GM18505 (cell line): ENCODE data around the gene CSTPP1.

ENCODE experiments used
- ATAC-seq: cut with Tn5 transposase; IDR thresholded peaks from one replicate; pipeline ENCODE4 v1.9.1; 2021; ENCODE audit not compliant: unreplicated experiment
- POLR2A ChIP-seq: IDR thresholded peaks from 4 replicates; pipeline ENCODE4 v1.6.1; 2011; ENCODE audit warnings: borderline replicate concordance; ENCODE audit not compliant: insufficient read depth, insufficient read length; ENCODE audit errors: extremely low read depth

Gene CSTPP1

GRCh38 chr11:47144541-47144940 is 208.0 kb downstream of the CSTPP1 start:
- no peak for ATAC-seq
- TF ChIP-seq POLR2A: no peak

DNA sequence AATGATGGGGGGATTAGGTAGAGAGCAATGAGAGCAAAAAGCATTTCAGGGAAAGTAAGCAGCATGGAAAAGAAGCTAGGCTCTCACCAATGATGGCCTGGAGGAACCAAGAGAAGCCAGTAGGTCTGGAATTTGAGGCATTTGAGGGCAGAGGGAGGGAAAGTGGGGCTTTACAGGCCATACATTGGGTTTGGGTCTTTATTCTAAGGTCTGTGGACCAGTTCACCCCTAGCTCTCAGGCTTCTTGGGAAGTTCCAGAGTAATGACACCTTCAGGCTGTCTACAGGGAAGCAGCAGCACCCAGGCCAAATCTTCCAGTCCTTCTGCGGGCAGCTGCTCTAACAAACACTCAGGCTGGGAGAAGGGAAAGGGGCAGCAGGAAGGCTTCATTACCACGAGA is 210.7 kb downstream of the CSTPP1 start:
- ATAC-seq: no peak
- TF ChIP-seq POLR2A: no peak

GRCh38 chr11:47147681-47148080 is 211.1 kb downstream of the CSTPP1 start:
- no peak for ATAC-seq
- no peak for TF ChIP-seq POLR2A

DNA sequence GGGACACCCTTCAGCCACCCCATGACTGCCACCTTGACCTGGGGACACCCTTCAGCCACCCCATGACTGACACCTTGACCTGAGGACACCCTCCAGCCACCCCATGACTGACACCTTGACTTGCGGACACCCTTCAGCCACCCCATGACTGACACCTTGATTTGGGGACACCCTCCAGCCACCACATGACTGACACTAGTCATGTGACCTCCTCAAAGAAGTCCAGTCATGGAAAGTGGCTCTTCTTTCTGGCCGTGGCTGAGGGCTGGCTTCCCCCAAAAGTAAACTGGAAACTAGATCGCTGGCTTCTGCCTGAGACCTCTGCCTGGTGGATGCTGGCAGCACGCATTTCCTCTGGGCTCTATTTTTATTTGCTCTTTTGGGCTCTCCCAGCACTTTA is 211.7 kb downstream of the CSTPP1 start:
- TF ChIP-seq POLR2A: no peak
- ATAC-seq: no peak

DNA sequence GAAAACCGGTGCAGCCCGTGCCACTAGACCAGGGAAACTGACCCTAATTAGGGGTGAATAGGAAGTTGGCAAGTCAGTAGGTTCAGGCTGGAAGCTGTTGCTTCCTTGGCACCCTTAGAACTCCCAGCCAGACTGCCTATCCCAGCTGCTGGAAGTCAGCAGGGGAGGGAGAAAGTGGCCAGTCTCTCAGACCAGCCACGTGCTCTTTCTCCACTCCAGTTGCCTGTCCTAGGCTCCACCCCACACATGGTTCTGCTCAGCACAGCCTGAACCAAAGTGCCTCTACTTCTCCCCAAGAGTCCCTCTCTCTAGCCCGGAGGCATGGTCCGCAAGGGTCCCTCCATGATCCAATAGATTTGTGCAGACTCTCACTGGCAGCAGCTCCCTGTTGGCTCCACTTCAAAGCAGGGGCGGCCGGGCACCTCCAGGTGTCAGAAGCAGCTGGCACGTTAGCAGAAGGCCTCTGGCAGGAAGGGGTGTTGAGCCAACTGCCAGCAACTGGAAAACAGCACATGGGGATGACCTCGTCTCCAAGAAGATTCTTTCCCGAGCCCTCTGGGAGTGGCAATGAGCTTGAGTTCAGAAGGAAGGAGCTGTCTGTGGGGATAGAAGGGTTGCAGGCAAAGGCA is 212.5 kb downstream of the CSTPP1 start:
- TF ChIP-seq POLR2A: no peak
- ATAC-seq: no peak

DNA sequence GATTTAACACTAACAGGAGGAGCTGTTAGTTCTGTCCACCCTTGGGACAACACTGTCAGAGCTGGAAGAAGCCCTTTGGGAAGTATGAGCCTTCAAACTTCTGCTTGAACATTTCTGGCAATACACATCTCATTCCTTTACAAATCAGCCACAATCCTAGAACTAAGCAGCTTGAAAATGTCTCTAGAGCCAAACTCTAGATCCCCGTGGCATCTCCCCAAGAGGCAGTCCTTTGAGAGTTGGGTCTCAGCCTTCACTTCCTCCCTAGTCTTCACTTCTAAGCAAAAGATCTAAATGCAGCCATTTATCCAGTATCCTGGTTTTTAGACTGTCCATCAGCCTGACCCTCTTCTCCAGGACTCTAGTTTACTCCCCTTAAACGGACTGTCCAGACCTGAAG is 213.2 kb downstream of the CSTPP1 start:
- no peak for ATAC-seq
- no peak for TF ChIP-seq POLR2A

DNA sequence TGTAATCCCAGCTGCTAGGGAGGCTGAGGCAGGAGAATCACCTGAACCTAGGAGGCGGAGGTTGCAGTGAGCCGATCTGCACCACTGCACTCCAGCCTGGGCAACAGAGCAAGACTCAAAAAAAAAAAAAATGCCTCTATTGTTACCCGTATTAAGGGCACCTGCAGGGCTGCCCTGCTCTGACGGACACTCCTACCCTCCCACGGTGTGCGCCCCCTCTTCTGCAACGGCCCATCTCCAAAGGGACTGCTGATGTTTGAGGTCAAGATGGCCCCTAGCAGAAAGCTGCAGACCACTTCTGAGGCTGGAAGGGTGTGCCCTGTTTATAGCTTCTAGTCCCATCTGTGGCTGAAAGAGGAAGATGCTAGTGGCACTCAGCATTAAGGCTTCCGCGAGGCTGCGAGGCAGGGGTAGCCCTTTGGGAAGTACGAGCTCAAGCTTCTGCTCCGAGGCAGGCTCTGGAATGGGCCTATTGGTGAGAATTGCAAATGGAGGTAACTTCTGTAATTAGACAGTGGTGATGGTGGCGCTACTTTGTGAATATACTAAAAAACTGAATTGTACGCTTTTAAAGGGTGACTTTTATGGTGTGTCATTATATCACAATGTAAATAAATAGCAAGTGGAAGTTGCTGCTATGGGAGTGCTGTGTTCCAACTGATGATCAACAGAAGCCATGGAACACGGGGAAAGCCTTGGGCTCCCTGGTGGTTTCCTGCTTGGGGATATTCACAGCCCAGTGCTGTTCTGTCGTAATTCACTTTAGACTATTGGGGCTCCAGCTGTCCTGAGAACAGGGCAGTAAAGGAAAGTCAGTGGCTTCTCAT is 215.8 kb downstream of the CSTPP1 start:
- no peak for TF ChIP-seq POLR2A

GRCh38 chr11:47152953-47153950 is 216.7 kb downstream of the CSTPP1 start:
- no peak for TF ChIP-seq POLR2A

More for the DNA sequence above, 215.8 kb downstream of the CSTPP1 start:
- no peak for ATAC-seq

GRCh38 chr11:47154616-47155570 is 218.3 kb downstream of the CSTPP1 start:
- no peak for TF ChIP-seq POLR2A
- no peak for ATAC-seq

More at GRCh38 chr11:47152953-47153950, 216.7 kb downstream of the CSTPP1 start:
- ATAC-seq: no peak

DNA sequence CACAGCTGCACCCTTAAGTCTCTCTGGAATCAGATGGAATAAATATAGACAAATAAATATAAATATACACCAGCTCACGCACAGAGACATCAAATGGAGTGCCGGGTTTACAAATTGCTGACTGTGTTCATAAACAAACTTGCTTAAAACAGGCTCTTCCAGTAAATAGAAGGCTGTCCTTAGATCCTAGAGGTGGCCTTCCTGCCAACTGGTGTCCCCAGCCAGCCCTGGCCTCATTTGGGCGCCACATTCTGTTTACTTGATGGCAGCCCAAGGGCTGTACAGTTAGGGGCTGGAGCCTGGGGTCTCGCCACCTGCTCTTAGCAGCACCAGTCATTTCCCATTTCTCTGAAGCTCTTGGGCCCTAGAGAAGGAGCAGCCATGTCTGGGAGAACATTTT is 219.3 kb downstream of the CSTPP1 start:
- TF ChIP-seq POLR2A: no peak
- ATAC-seq: no peak

DNA sequence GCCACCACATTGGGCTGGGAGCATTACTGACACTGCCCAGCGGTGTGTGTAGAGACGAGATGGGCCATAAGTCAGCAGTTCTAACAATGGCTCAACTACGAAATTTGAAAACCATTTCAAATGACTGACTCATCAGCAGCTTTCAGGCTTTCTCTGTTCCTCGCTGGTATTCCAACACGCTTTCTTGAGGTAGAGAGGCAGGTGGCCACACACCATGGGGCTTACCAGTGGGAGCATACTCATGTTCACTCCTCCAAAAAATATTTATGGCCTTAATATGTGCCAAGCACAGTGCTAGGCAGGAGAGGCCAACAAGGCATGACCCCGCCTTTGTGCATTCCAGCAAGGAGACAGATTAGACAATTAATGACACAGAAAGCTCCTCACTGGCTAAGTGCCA is 219.8 kb downstream of the CSTPP1 start:
- no peak for ATAC-seq
- no peak for TF ChIP-seq POLR2A

- TF ChIP-seq POLR2A: no peak
- no peak for ATAC-seq
Observed at GRCh38 chr11:47156951-47157350, 220.4 kb downstream of the CSTPP1 start.
